Measurements from ENCODE around the gene CPZ. TPM values are rescaled to one million over a fixed set of nuclear protein-coding genes. Genes with fewer than 3 reads are reported as not detected.

Gene CPZ
- total and polyA plus RNA-seq, 10 donors: 0.11 to 8.5 (median 0.93) TPM; not detected in 1

GRCh38 chr4:8590546-8590880, 2.1 kb upstream of the CPZ start:
- Histone ChIP-seq H3K4me3 (no peak overlapping the region), H3K9me3 (no peaks in the 10 kb centered on the region), H3K36me3 (no peaks in the 10 kb centered on the region), H3K4me1 (peaks cover 0 to 12% (median 2%) of the 10 kb centered on the region in 6 donors), H3K27me3 (replicated peaks in 1 of 7) (peaks cover 0 to 99% (median 24%) of the 10 kb centered on the region in 7 donors), H3K27ac (no peak overlapping the region)
- no peak for TF ChIP-seq POLR2A (IDR thresholded peaks at IDR 0.05)
- no peak for TF ChIP-seq POLR2AphosphoS5 (IDR thresholded peaks at IDR 0.05)
- no peak for TF ChIP-seq CTCF (IDR thresholded peaks at IDR 0.05 in 8 of 11, conservative IDR thresholded peaks at IDR 0.05 in 3 of 11)
- 61 to 85% (median 77%) methylated on average over 5 of the region's 5 CpGs for WGBS, 5 donors
- intact Hi-C loops (cut with DNase I; ENCODE audit: low total_unique reads): loop anchor here (5.0 kb wide), 1 partner anchor 123 kb away; no protein-coding TSS in a partner anchor
- DNase-seq: no peak

GRCh38 chr4:8591114-8591513, 1.5 kb upstream of the CPZ start:
- no peak overlapping the region for H3K27ac ChIP-seq
- no peak overlapping the region for H3K4me3 ChIP-seq
- H3K4me1 ChIP-seq: peaks cover 0 to 12% (median 2%) of the 10 kb centered on the region in 6 donors
- WGBS, 5 donors: 75 to 86% (median 84%) methylated on average over 8 to 9 of the region's 9 CpGs
- TF ChIP-seq CTCF (IDR thresholded peaks at IDR 0.05 in 8 of 11, conservative IDR thresholded peaks at IDR 0.05 in 3 of 11): no peak
- no peak for TF ChIP-seq POLR2AphosphoS5 (IDR thresholded peaks at IDR 0.05)
- TF ChIP-seq POLR2A (IDR thresholded peaks at IDR 0.05): no peak
- H3K27me3 ChIP-seq (replicated peaks in 1 of 7): peaks cover 0 to 97% (median 21%) of the 10 kb centered on the region in 7 donors
- DNase-seq: no peak
- intact Hi-C loops (cut with DNase I; ENCODE audit: low total_unique reads): loop anchor here (5.0 kb wide), 1 partner anchor 124 kb away; no protein-coding TSS in a partner anchor
- H3K36me3 ChIP-seq: no peaks in the 10 kb centered on the region
- no peaks in the 10 kb centered on the region for H3K9me3 ChIP-seq

GRCh38 chr4:8591626-8592365, 769 bp upstream of the CPZ start:
- TF ChIP-seq CTCF (IDR thresholded peaks at IDR 0.05 in 8 of 11, conservative IDR thresholded peaks at IDR 0.05 in 3 of 11): no peak
- TF ChIP-seq POLR2AphosphoS5 (IDR thresholded peaks at IDR 0.05): no peak
- TF ChIP-seq POLR2A (IDR thresholded peaks at IDR 0.05): no peak
- H3K4me1 ChIP-seq: peaks cover 0 to 12% (median 2%) of the 10 kb centered on the region in 6 donors

More at GRCh38 chr4:8591626-8592365, 769 bp upstream of the CPZ start:
- H3K36me3 ChIP-seq: no peaks in the 10 kb centered on the region
- 61 to 79% (median 65%) methylated on average over 7 to 15 of the region's 15 CpGs for WGBS, 5 donors
- intact Hi-C loops (cut with DNase I; ENCODE audit: low total_unique reads): loop anchor here (5.0 kb wide), 1 partner anchor 124 kb away; no protein-coding TSS in a partner anchor
- peaks cover 0 to 90% (median 21%) of the 10 kb centered on the region in 7 donors for H3K27me3 ChIP-seq (replicated peaks in 1 of 7)
- no peaks in the 10 kb centered on the region for H3K9me3 ChIP-seq
- no peak overlapping the region for H3K4me3 ChIP-seq
- no peak for DNase-seq
- H3K27ac ChIP-seq: no peak overlapping the region
